Hepatocyte (in vitro differentiated cells): ENCODE measurements around the gene CHST1.

Experiments used
- CTCF ChIP-seq: fragments of 200-600 bp; sonication (generic); IDR thresholded peaks from 2 replicates; pipeline ENCODE4 v1.5.1; 2016; ENCODE audit warnings: antibody characterized with exemption, mild to moderate bottlenecking; ENCODE audit not compliant: poor library complexity
- EZH2 ChIP-seq: fragments of 200-600 bp; sonication (generic); IDR thresholded peaks from 2 replicates; pipeline ENCODE4 v1.6.1; 2016; ENCODE audit warnings: antibody characterized with exemption, mild to moderate bottlenecking, borderline replicate concordance
- EZH2phosphoT487 ChIP-seq: fragments of 200-600 bp; sonication (generic); IDR thresholded peaks from one replicate; pipeline ENCODE4 v1.6.1; 2018; ENCODE audit warnings: antibody characterized with exemption, mild to moderate bottlenecking, low read depth, moderate library complexity; ENCODE audit not compliant: unreplicated experiment, severe bottlenecking

- no peak for TF ChIP-seq CTCF
- no peak for TF ChIP-seq EZH2
- no peak for TF ChIP-seq EZH2phosphoT487
Observed at GRCh38 chr11:45607995-45608394, 57.4 kb downstream of the CHST1 start.
